ENCODE data around the gene ISCU. TPM values are rescaled to one million over a fixed set of nuclear protein-coding genes. Genes with fewer than 3 reads are reported as not detected.

The ISCU gene
- total RNA-seq, 1 donor: 136 TPM

GRCh38 chr12:108563804-108564151 is 1.4 kb downstream of the ISCU start:
- TF ChIP-seq CTCF (IDR thresholded peaks at IDR 0.05; ENCODE audit: insufficient read depth, low read length): no peak
- peak overlapping the region; percentile 81 for H3K4me3 ChIP-seq (ENCODE audit: low read depth, low read length)
- DNase-seq (ENCODE audit: low read depth): no peak

GRCh38 chr12:108564724-108565123 is 2.3 kb downstream of the ISCU start:
- DNase-seq (ENCODE audit: low read depth): peak; percentile 46
- H3K4me3 ChIP-seq (ENCODE audit: low read depth, low read length): no peak overlapping the region
- no peak for TF ChIP-seq CTCF (IDR thresholded peaks at IDR 0.05; ENCODE audit: insufficient read depth, low read length)

- no peak overlapping the region for H3K4me3 ChIP-seq (ENCODE audit: low read depth, low read length)
- DNase-seq (ENCODE audit: low read depth): no peak
- no peak for TF ChIP-seq CTCF (IDR thresholded peaks at IDR 0.05; ENCODE audit: insufficient read depth, low read length)
Measured at GRCh38 chr12:108565146-108565545, 2.8 kb downstream of the ISCU start.

- DNase-seq (ENCODE audit: low read depth): peak; percentile 80
- H3K4me3 ChIP-seq (ENCODE audit: low read depth, low read length): no peak overlapping the region
- TF ChIP-seq CTCF (IDR thresholded peaks at IDR 0.05; ENCODE audit: insufficient read depth, low read length): no peak
Measured at GRCh38 chr12:108565976-108566375, 3.6 kb downstream of the ISCU start.

- DNase-seq (ENCODE audit: low read depth): no peak
Measured at GRCh38 chr12:108566452-108566851, 4.1 kb downstream of the ISCU start.

GRCh38 chr12:108567406-108568337 is 5.3 kb downstream of the ISCU start:
- H3K4me3 ChIP-seq (ENCODE audit: low read depth, low read length): no peak overlapping the region
- no peak for TF ChIP-seq CTCF (IDR thresholded peaks at IDR 0.05; ENCODE audit: insufficient read depth, low read length)
- DNase-seq (ENCODE audit: low read depth): no peak

More at GRCh38 chr12:108566452-108566851, 4.1 kb downstream of the ISCU start:
- no peak for TF ChIP-seq CTCF (IDR thresholded peaks at IDR 0.05; ENCODE audit: insufficient read depth, low read length)
- H3K4me3 ChIP-seq (ENCODE audit: low read depth, low read length): no peak overlapping the region

Measured in fibroblast of the aortic adventitia (primary cell).